ENCODE results near the gene RPS15A. TPM values are rescaled to one million over a fixed set of nuclear protein-coding genes. Genes with fewer than 3 reads are reported as not detected.
"Not testable (repeated sequence)": the region's sequence is repeated elsewhere in the genome, so short reads cannot be mapped to it uniquely, and the experiment has no call there.

The RPS15A gene
- total RNA-seq, 2 donors from 2014 or later = 1,011 to 1,121 TPM

GRCh38 chr16:18759598-18760520 lies 30.3 kb downstream of the RPS15A start:
- H3K4me3 ChIP-seq; H3K4me1 ChIP-seq; H3K27ac ChIP-seq; H3K36me3 ChIP-seq; intact Hi-C loops (cut with DNase I); H3K9me3 ChIP-seq; H3K9ac ChIP-seq (ENCODE audit: low read depth in 2 of 2, low read length in 2 of 2); H3K27me3 ChIP-seq: not testable (repeated sequence)
- peak; percentile 69 for TF ChIP-seq CTCF (IDR thresholded peaks at IDR 0.05)
- DNase-seq = peak; percentile 53

- intact Hi-C loops (cut with DNase I); H3K27ac ChIP-seq; H3K9ac ChIP-seq (ENCODE audit: low read depth in 2 of 2, low read length in 2 of 2); H3K4me3 ChIP-seq; H3K27me3 ChIP-seq; H3K4me1 ChIP-seq; H3K36me3 ChIP-seq; DNase-seq; H3K9me3 ChIP-seq: not testable (repeated sequence)
These were observed 32.0 kb downstream of the RPS15A start for GRCh38 chr16:18757960-18758660.

- H3K4me3 ChIP-seq; H3K9me3 ChIP-seq; H3K36me3 ChIP-seq; DNase-seq; H3K27me3 ChIP-seq; H3K27ac ChIP-seq; H3K4me1 ChIP-seq; H3K9ac ChIP-seq (ENCODE audit: low read depth in 2 of 2, low read length in 2 of 2); intact Hi-C loops (cut with DNase I): not testable (repeated sequence)
These were observed 33.5 kb downstream of the RPS15A start for GRCh38 chr16:18756639-18757038.

GRCh38 chr16:18742870-18743269 lies 47.3 kb downstream of the RPS15A start:
- H3K4me3 ChIP-seq; H3K27ac ChIP-seq; intact Hi-C loops (cut with DNase I); H3K9me3 ChIP-seq; H3K27me3 ChIP-seq; H3K36me3 ChIP-seq; H3K9ac ChIP-seq (ENCODE audit: low read depth in 2 of 2, low read length in 2 of 2); H3K4me1 ChIP-seq; DNase-seq: not testable (repeated sequence)

GRCh38 chr16:18740027-18740426 lies 50.1 kb downstream of the RPS15A start:
- H3K27me3 ChIP-seq = not testable (repeated sequence)

GRCh38 chr16:18738768-18739167 lies 51.4 kb downstream of the RPS15A start:
- H3K36me3 ChIP-seq; DNase-seq; H3K4me1 ChIP-seq; H3K9me3 ChIP-seq; intact Hi-C loops (cut with DNase I); H3K27ac ChIP-seq; H3K4me3 ChIP-seq; H3K9ac ChIP-seq (ENCODE audit: low read depth in 2 of 2, low read length in 2 of 2); H3K27me3 ChIP-seq: not testable (repeated sequence)

More at GRCh38 chr16:18740027-18740426, 50.1 kb downstream of the RPS15A start:
- DNase-seq; H3K9me3 ChIP-seq; H3K4me1 ChIP-seq; H3K27ac ChIP-seq; intact Hi-C loops (cut with DNase I); H3K36me3 ChIP-seq; H3K4me3 ChIP-seq; H3K9ac ChIP-seq (ENCODE audit: low read depth in 2 of 2, low read length in 2 of 2): not testable (repeated sequence)

GRCh38 chr16:18734279-18734678 lies 55.9 kb downstream of the RPS15A start:
- H3K4me1 ChIP-seq; H3K27me3 ChIP-seq; H3K9me3 ChIP-seq; DNase-seq; intact Hi-C loops (cut with DNase I); H3K9ac ChIP-seq (ENCODE audit: low read depth in 2 of 2, low read length in 2 of 2); H3K4me3 ChIP-seq; H3K36me3 ChIP-seq; H3K27ac ChIP-seq: not testable (repeated sequence)

Other genes with a start within 250 kb of the RPS15A start
- 100 to 1,000 TPM in 1 of 2 donors, 10 to 100 TPM in 1; 95.5 to 174 TPM for gene NOMO2, start 228.2 kb downstream of the RPS15A start, total RNA-seq
- gene ARL6IP1, start 11.2 kb upstream of the RPS15A start, total RNA-seq = 100 to 1,000 TPM; 205 to 251 TPM
- 10 to 100 TPM; 73.6 to 83.3 TPM for gene SMG1, start 136.1 kb upstream of the RPS15A start, total RNA-seq
- 10 to 100 TPM; 10.0 to 10.6 TPM for gene TMC7, start 193.6 kb upstream of the RPS15A start, total RNA-seq